ENCODE data around the gene APEX2. TPM values are rescaled to one million over a fixed set of nuclear protein-coding genes. Genes with fewer than 3 reads are reported as not detected.
A peak's percentile ranks its signal among the peaks of the same experiment; 100 is the strongest.

APEX2 gene
- total RNA-seq, 1 experiment from 2014 or later, result 26.4 TPM

DNA sequence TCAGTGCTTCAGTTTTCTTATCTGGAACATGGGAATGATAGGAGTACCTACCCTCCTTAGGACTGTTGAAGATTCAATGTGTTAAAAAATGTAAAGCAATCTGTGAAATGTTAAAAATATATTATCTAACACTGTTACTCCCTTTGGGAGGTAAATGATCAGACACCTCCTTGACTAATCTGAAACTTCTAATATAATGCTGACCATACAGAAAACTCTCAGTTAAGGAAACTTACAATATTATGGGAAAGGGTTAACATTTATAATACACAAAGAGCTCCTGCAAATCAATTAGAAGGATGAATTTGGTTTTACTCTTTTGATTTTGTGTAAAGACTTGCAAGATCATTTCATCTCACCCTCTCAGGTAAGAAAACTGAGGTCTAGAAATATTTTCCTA lies 4.5 kb upstream of the APEX2 start:
- DNase-seq, result no peak
- H3K4me3 ChIP-seq (ENCODE audit: insufficient read depth, low read depth, low read length), result no peak overlapping the region
- H3K36me3 ChIP-seq (replicated peaks; ENCODE audit: control insufficient read depth, insufficient read depth, low read length), result no peaks in the 10 kb centered on the region
- H3K27me3 ChIP-seq (ENCODE audit: control insufficient read depth, insufficient read depth, low read length), result no peaks in the 10 kb centered on the region

DNA sequence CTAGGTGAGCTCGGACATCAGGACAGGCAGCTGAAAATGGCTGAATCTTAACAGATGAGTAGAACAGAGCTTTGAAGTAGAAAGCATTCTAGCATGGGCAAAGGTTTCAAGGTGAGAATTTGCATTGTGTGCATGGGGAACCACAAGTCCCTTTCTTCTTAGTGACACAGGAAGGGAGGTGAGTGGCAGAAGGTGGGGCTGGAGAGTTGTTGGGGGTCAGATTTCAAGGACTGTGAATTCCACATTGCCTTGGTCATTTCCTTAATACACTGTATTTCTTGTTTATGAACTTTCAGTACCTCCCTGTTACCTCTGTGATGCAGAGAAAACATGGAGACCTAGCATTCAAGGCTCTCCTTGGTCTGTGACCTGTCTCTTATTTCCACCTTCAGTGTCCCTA lies 4.1 kb downstream of the APEX2 start:
- no peaks in the 10 kb centered on the region for H3K27me3 ChIP-seq (ENCODE audit: control insufficient read depth, insufficient read depth, low read length)
- no peak overlapping the region for H3K4me3 ChIP-seq (ENCODE audit: insufficient read depth, low read depth, low read length)
- DNase-seq, result no peak
- peaks cover 9% of the 10 kb centered on the region for H3K36me3 ChIP-seq (replicated peaks; ENCODE audit: control insufficient read depth, insufficient read depth, low read length)

DNA sequence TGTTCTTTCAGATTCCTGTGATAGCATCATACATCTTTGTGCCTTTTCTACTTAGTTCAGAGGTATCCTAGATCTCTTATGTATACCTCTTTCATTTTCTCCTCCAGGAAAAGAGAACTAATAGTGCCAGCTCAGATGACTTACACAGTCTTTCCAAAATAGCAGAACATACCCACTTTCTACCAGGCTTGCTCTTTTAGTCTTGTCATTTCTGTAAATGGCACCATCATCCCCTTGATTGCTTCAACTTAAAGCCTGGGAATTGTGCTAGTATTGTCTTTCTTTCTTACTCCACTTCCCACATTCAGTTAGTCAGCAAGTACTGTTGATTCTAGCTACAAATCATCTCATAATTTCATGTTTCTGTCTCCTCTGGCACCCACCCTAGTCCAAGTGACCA lies 5.1 kb downstream of the APEX2 start:
- Histone ChIP-seq H3K36me3 (replicated peaks; ENCODE audit: control insufficient read depth, insufficient read depth, low read length) (peaks cover 9% of the 10 kb centered on the region), H3K4me3 (ENCODE audit: insufficient read depth, low read depth, low read length) (no peak overlapping the region), H3K27me3 (ENCODE audit: control insufficient read depth, insufficient read depth, low read length) (no peaks in the 10 kb centered on the region)
- DNase-seq, result no peak

DNA sequence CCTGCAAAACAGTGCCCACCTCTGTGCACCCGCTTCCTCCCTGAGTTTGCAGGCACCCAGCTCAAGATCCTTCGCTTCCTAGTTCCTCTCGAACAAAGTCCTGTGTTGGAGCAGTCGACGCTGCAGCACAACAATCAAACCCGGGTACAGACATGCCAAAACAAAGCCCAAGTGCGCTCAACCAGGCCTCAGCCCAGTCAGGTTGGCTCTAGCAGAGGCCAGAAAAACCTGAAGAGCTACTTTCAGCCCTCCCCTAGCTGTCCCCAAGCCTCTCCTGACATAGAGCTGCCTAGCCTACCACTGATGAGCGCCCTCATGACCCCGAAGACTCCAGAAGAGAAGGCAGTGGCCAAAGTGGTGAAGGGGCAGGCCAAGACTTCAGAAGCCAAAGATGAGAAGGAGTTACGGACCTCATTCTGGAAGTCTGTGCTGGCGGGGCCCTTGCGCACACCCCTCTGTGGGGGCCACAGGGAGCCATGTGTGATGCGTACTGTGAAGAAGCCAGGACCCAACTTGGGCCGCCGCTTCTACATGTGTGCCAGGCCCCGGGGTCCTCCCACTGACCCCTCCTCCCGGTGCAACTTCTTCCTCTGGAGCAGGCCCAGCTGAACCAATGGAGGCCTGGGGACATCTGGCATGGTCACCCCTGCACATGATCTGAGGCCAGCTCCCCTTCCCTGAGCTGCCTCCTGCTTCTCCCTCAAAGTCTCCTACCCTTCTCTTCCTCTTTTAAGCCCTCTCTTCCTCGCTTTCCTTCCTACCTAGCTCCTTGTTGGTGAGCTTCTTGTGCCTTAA lies 6.9 kb downstream of the APEX2 start:
- no peak for DNase-seq
- Histone ChIP-seq H3K36me3 (replicated peaks; ENCODE audit: control insufficient read depth, insufficient read depth, low read length) (peaks cover 9% of the 10 kb centered on the region), H3K4me3 (ENCODE audit: insufficient read depth, low read depth, low read length) (no peak overlapping the region), H3K27me3 (ENCODE audit: control insufficient read depth, insufficient read depth, low read length) (no peaks in the 10 kb centered on the region)

GRCh38 chrX:55007656-55008055 lies 7.5 kb downstream of the APEX2 start:
- no peak overlapping the region for H3K4me3 ChIP-seq (ENCODE audit: insufficient read depth, low read depth, low read length)
- no peak for DNase-seq
- H3K36me3 ChIP-seq (replicated peaks; ENCODE audit: control insufficient read depth, insufficient read depth, low read length), result peaks cover 7% of the 10 kb centered on the region
- no peaks in the 10 kb centered on the region for H3K27me3 ChIP-seq (ENCODE audit: control insufficient read depth, insufficient read depth, low read length)

DNA sequence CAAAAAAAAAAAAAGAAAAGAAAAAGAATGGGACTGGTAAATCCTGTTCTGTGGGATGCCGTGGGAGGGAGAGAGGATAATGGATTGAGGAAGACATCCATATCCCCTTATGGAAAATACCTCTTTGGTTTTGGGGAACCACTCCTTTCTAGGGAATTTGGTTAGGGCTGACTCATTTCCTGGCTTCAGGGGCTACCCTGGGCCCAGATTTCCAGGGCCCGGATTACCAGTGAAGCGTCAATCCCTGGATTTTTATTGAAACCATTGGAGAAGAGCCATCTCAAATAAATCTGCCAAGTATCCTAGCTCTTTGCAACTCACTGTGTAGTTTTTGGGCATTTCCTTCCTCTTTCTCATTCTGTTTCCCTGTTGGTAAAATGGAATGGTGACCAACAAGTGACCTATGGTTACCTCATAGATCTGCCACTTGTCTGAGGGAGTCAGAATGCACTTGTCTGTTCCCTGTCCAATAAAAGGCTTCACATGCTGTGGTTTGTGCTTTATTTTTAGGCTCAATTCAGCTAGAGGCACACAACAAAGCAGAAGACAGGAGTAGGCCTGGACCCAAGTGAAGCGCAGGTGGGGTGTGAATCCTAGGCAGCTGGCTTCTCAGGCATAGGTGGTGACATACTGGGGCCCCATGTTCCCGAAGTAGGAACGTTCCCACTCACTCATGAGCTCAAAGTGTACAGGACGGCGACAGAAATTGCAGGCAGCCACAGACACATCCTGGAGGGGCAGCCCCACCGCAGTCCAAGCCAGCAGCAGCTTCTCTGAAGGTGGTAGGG lies 8.6 kb downstream of the APEX2 start:
- Histone ChIP-seq H3K27me3 (ENCODE audit: control insufficient read depth, insufficient read depth, low read length) (no peaks in the 10 kb centered on the region), H3K36me3 (replicated peaks; ENCODE audit: control insufficient read depth, insufficient read depth, low read length) (peaks cover 4% of the 10 kb centered on the region), H3K4me3 (ENCODE audit: insufficient read depth, low read depth, low read length) (no peak overlapping the region)
- DNase-seq, result no peak

DNA sequence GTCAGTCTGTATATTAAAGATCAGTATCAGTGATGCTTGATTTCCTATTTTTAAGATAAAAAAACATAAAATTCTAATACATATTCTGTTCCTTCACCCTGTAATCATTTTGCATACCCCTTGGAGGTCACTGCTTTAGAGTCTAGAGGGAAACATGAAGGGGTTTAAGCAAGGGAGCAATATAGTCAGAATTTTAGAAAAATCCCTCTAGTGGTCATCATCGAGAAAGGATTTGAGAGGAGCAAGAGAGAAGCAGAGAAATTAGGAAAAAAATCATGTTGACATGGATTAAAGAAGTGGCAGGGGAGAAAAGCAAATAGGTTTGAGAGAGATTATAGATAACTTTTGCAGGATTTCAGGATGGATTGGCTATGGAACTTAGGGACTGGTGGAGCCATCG lies 11.1 kb downstream of the APEX2 start:
- Histone ChIP-seq H3K27me3 (ENCODE audit: control insufficient read depth, insufficient read depth, low read length) (no peaks in the 10 kb centered on the region), H3K36me3 (replicated peaks; ENCODE audit: control insufficient read depth, insufficient read depth, low read length) (no peaks in the 10 kb centered on the region), H3K4me3 (ENCODE audit: insufficient read depth, low read depth, low read length) (no peak overlapping the region)
- DNase-seq, result peak; percentile 30

DNA sequence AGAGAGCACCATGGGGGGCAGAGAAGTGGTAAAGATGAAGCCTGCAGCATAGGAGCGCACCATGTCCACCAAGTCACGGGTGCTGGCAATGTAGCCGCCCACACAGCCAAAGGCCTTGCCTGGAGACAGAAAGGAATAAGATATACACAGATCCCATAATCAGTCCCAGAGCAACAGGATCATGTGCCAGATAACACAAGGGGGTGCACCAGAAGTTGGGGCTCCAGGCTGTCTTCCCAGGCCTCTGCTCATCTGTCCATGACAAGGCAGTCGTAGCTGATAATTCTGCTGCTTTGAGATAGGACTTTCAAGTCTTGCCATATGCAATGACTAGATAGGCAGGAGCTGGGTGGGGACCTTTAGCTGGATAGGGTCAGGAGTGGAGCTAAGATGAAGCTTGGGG lies 14.7 kb downstream of the APEX2 start:
- Histone ChIP-seq H3K4me3 (ENCODE audit: insufficient read depth, low read depth, low read length) (no peak overlapping the region), H3K36me3 (replicated peaks; ENCODE audit: control insufficient read depth, insufficient read depth, low read length) (no peaks in the 10 kb centered on the region), H3K27me3 (ENCODE audit: control insufficient read depth, insufficient read depth, low read length) (no peaks in the 10 kb centered on the region)
- no peak for DNase-seq

- H3K36me3 ChIP-seq (replicated peaks; ENCODE audit: control insufficient read depth, insufficient read depth, low read length), result no peaks in the 10 kb centered on the region
- no peak for DNase-seq
- H3K4me3 ChIP-seq (ENCODE audit: insufficient read depth, low read depth, low read length), result no peak overlapping the region
- no peaks in the 10 kb centered on the region for H3K27me3 ChIP-seq (ENCODE audit: control insufficient read depth, insufficient read depth, low read length)
Measured at GRCh38 chrX:55026143-55026542, 26.0 kb downstream of the APEX2 start.

DNA sequence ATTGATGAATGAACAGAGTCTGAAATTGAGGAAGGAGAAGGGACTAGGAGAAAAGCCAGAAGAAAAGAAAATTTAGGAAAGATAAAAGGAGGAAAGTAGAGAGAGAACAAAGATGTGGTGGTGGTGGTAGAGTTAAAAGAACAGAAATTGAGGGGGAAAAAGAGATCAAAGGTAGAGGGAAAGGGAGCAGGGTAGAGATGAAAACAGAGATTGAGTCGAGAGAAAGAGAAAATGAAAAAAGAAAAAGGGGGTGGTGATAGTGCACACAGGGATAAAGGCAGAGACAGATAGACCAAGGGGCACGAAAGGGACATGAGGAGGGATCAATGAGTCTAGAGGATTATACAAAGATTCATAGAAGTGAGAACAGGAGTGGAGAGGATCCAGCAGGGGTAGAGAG lies 26.7 kb downstream of the APEX2 start:
- Histone ChIP-seq H3K27me3 (ENCODE audit: control insufficient read depth, insufficient read depth, low read length) (no peaks in the 10 kb centered on the region), H3K36me3 (replicated peaks; ENCODE audit: control insufficient read depth, insufficient read depth, low read length) (no peaks in the 10 kb centered on the region), H3K4me3 (ENCODE audit: insufficient read depth, low read depth, low read length) (no peak overlapping the region)
- DNase-seq, result no peak

- Histone ChIP-seq H3K4me3 (ENCODE audit: insufficient read depth, low read depth, low read length) (no peak overlapping the region), H3K36me3 (replicated peaks; ENCODE audit: control insufficient read depth, insufficient read depth, low read length) (no peaks in the 10 kb centered on the region), H3K27me3 (ENCODE audit: control insufficient read depth, insufficient read depth, low read length) (no peaks in the 10 kb centered on the region)
- no peak for DNase-seq
Measured at GRCh38 chrX:55028040-55028439, 27.9 kb downstream of the APEX2 start.

DNA sequence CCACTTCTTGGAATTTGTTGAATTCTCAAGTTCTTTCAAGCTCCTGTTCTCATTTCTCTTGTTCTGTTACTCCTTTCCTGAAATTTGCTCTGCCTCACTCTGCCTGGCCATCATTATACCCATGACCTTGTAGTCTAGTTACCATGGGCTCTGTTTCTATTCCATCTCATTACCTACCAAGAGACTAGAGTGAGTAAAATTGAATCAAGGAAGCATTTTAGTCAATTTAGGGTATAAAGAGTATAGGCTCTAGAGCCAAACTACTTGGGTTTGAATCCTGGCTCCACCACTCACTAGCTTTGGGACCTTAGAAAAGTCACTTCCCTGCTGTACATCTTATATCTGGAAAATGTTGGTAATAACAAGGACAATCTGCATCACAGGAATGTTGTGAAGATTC lies 28.4 kb downstream of the APEX2 start:
- no peak for DNase-seq
- Histone ChIP-seq H3K36me3 (replicated peaks; ENCODE audit: control insufficient read depth, insufficient read depth, low read length) (no peaks in the 10 kb centered on the region), H3K4me3 (ENCODE audit: insufficient read depth, low read depth, low read length) (no peak overlapping the region), H3K27me3 (ENCODE audit: control insufficient read depth, insufficient read depth, low read length) (no peaks in the 10 kb centered on the region)

- Histone ChIP-seq H3K27me3 (ENCODE audit: control insufficient read depth, insufficient read depth, low read length) (no peaks in the 10 kb centered on the region), H3K36me3 (replicated peaks; ENCODE audit: control insufficient read depth, insufficient read depth, low read length) (no peaks in the 10 kb centered on the region), H3K4me3 (ENCODE audit: insufficient read depth, low read depth, low read length) (no peak overlapping the region)
- DNase-seq, result no peak
Measured at GRCh38 chrX:55029291-55029690, 29.1 kb downstream of the APEX2 start.

- DNase-seq, result no peak
- no peaks in the 10 kb centered on the region for H3K36me3 ChIP-seq (replicated peaks; ENCODE audit: control insufficient read depth, insufficient read depth, low read length)
- H3K27me3 ChIP-seq (ENCODE audit: control insufficient read depth, insufficient read depth, low read length), result no peaks in the 10 kb centered on the region
Measured at GRCh38 chrX:55030271-55031205, 30.4 kb downstream of the APEX2 start, which contains the start of gene ALAS2. Gene ALAS2, minus strand, starts transcription at chrX:55030977. Its CDS starts 4,977 bp downstream, at chrX:55026000.

More at GRCh38 chrX:55030271-55031205, 30.4 kb downstream of the APEX2 start, which contains the start of gene ALAS2:
- no peak within 1 kb of the TSS for H3K4me3 ChIP-seq (ENCODE audit: insufficient read depth, low read depth, low read length)

All from H7 (cell line).